ENCODE data around the gene C11orf71.
A peak's percentile ranks its signal among the peaks of the same experiment; 100 is the strongest.

The C11orf71 gene

GRCh38 chr11:114439229-114440120 lies 39.2 kb upstream of the C11orf71 start, which contains the start of gene REXO2:
Gene REXO2, plus strand, starts transcription at chr11:114439467. Its CDS starts 62 bp downstream, at chr11:114439529.
- Histone ChIP-seq H3K27ac (ENCODE audit: low read length) (peak within 1 kb of the TSS; percentile 94), H3K36me3 (ENCODE audit: control insufficient read depth in 2 of 2, insufficient read depth in 2 of 2, low read length in 2 of 2) (peaks cover 4 to 7% of the 10 kb centered on the region in 2 donors), H3K9me3 (ENCODE audit: control insufficient read depth in 2 of 2, low read length in 2 of 2) (no peaks in the 10 kb centered on the region), H3K9ac (ENCODE audit: low read length in 2 of 2) (peak within 1 kb of the TSS; percentile 87 to 90), H3K4me3 (ENCODE audit: low read length in 2 of 2) (peak within 1 kb of the TSS; percentile 95 to 99), H3K4me1 (ENCODE audit: control insufficient read depth, insufficient read depth, low read length) (peaks cover 12% of the 10 kb centered on the region), H3K27me3 (ENCODE audit: control insufficient read depth in 1 of 2, insufficient read depth in 2 of 2, low read length in 2 of 2) (no peaks in the 10 kb centered on the region)

- Histone ChIP-seq H3K4me3 (ENCODE audit: low read length in 2 of 2) (no peak overlapping the region), H3K27ac (ENCODE audit: low read length) (no peak overlapping the region), H3K27me3 (ENCODE audit: control insufficient read depth in 1 of 2, insufficient read depth in 2 of 2, low read length in 2 of 2) (no peaks in the 10 kb centered on the region), H3K36me3 (ENCODE audit: control insufficient read depth in 2 of 2, insufficient read depth in 2 of 2, low read length in 2 of 2) (no peaks in the 10 kb centered on the region), H3K9me3 (ENCODE audit: control insufficient read depth in 2 of 2, low read length in 2 of 2) (no peaks in the 10 kb centered on the region), H3K4me1 (ENCODE audit: control insufficient read depth, insufficient read depth, low read length) (peaks cover 12% of the 10 kb centered on the region), H3K9ac (ENCODE audit: low read length in 2 of 2) (no peak overlapping the region)
These were observed 38.0 kb upstream of the C11orf71 start for GRCh38 chr11:114438303-114438702.

DNA sequence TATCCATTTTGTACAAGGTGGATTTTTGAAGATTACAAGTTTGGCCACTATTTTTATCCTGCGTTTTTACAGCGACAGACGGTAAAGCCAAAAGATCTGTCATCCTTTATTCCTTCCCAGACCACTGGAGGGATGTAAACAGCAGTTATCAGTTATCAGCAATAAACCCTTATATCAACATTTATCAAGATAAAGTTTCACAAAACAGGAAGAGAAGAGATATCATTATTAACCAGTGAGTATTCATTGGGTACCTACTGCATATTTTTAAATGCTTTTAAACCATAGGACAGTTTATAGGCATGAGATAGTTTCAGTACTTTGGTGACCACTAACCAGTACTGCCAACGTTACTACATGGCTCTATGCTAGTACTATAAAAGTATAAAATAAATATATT lies 33.1 kb upstream of the C11orf71 start:
- H3K27me3 ChIP-seq (ENCODE audit: control insufficient read depth in 1 of 2, insufficient read depth in 2 of 2, low read length in 2 of 2) = no peaks in the 10 kb centered on the region
- no peak overlapping the region for H3K4me3 ChIP-seq (ENCODE audit: low read length in 2 of 2)
- no peaks in the 10 kb centered on the region for H3K36me3 ChIP-seq (ENCODE audit: control insufficient read depth in 2 of 2, insufficient read depth in 2 of 2, low read length in 2 of 2)
- no peaks in the 10 kb centered on the region for H3K4me1 ChIP-seq (ENCODE audit: control insufficient read depth, insufficient read depth, low read length)
- no peaks in the 10 kb centered on the region for H3K9me3 ChIP-seq (ENCODE audit: control insufficient read depth in 2 of 2, low read length in 2 of 2)
- no peak overlapping the region for H3K9ac ChIP-seq (ENCODE audit: low read length in 2 of 2)
- no peak overlapping the region for H3K27ac ChIP-seq (ENCODE audit: low read length)

- no peaks in the 10 kb centered on the region for H3K4me1 ChIP-seq (ENCODE audit: control insufficient read depth, insufficient read depth, low read length)
- no peaks in the 10 kb centered on the region for H3K36me3 ChIP-seq (ENCODE audit: control insufficient read depth in 2 of 2, insufficient read depth in 2 of 2, low read length in 2 of 2)
- H3K27ac ChIP-seq (ENCODE audit: low read length) = no peak overlapping the region
- H3K9ac ChIP-seq (ENCODE audit: low read length in 2 of 2) = no peak overlapping the region
- no peak overlapping the region for H3K4me3 ChIP-seq (ENCODE audit: low read length in 2 of 2)
- H3K27me3 ChIP-seq (ENCODE audit: control insufficient read depth in 1 of 2, insufficient read depth in 2 of 2, low read length in 2 of 2) = no peaks in the 10 kb centered on the region
- no peaks in the 10 kb centered on the region for H3K9me3 ChIP-seq (ENCODE audit: control insufficient read depth in 2 of 2, low read length in 2 of 2)
These were observed 32.6 kb upstream of the C11orf71 start for GRCh38 chr11:114432893-114433292.

- Histone ChIP-seq H3K9ac (ENCODE audit: low read length in 2 of 2) (no peak overlapping the region), H3K27me3 (ENCODE audit: control insufficient read depth in 1 of 2, insufficient read depth in 2 of 2, low read length in 2 of 2) (no peaks in the 10 kb centered on the region), H3K4me1 (ENCODE audit: control insufficient read depth, insufficient read depth, low read length) (no peaks in the 10 kb centered on the region), H3K4me3 (ENCODE audit: low read length in 2 of 2) (no peak overlapping the region), H3K36me3 (ENCODE audit: control insufficient read depth in 2 of 2, insufficient read depth in 2 of 2, low read length in 2 of 2) (no peaks in the 10 kb centered on the region), H3K9me3 (ENCODE audit: control insufficient read depth in 2 of 2, low read length in 2 of 2) (no peaks in the 10 kb centered on the region), H3K27ac (ENCODE audit: low read length) (no peak overlapping the region)
These were observed 30.0 kb upstream of the C11orf71 start for GRCh38 chr11:114430290-114430689.

DNA sequence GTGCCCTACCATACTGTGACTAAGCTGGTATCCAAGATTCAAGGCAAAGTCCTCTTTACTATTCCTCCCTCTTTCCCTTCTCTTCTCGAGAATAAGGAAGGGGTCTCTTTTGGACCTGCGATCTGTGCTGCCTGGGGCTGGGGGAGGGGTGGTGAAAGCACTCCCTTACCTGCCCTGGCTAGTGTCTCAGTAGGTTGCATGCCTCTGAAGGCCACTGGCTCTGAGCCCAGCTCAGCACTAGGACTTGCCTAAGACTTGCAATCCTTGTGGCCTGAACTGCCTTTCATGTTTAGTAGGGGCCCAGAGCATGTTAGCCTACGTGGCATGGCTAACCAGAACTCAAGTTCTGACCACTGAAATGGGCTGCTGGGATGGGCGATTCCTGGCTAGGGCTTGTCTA lies 26.0 kb upstream of the C11orf71 start:
- no peak overlapping the region for H3K4me3 ChIP-seq (ENCODE audit: low read length in 2 of 2)
- no peak overlapping the region for H3K27ac ChIP-seq (ENCODE audit: low read length)
- no peaks in the 10 kb centered on the region for H3K36me3 ChIP-seq (ENCODE audit: control insufficient read depth in 2 of 2, insufficient read depth in 2 of 2, low read length in 2 of 2)
- no peaks in the 10 kb centered on the region for H3K4me1 ChIP-seq (ENCODE audit: control insufficient read depth, insufficient read depth, low read length)
- H3K9ac ChIP-seq (ENCODE audit: low read length in 2 of 2) = no peak overlapping the region
- no peaks in the 10 kb centered on the region for H3K27me3 ChIP-seq (ENCODE audit: control insufficient read depth in 1 of 2, insufficient read depth in 2 of 2, low read length in 2 of 2)
- H3K9me3 ChIP-seq (ENCODE audit: control insufficient read depth in 2 of 2, low read length in 2 of 2) = no peaks in the 10 kb centered on the region

GRCh38 chr11:114416441-114416961 lies 16.2 kb upstream of the C11orf71 start:
- no peak overlapping the region for H3K27ac ChIP-seq (ENCODE audit: low read length)
- H3K4me1 ChIP-seq (ENCODE audit: control insufficient read depth, insufficient read depth, low read length) = no peaks in the 10 kb centered on the region
- no peaks in the 10 kb centered on the region for H3K9me3 ChIP-seq (ENCODE audit: control insufficient read depth in 2 of 2, low read length in 2 of 2)
- no peak overlapping the region for H3K9ac ChIP-seq (ENCODE audit: low read length in 2 of 2)
- no peak overlapping the region for H3K4me3 ChIP-seq (ENCODE audit: low read length in 2 of 2)
- H3K36me3 ChIP-seq (ENCODE audit: control insufficient read depth in 2 of 2, insufficient read depth in 2 of 2, low read length in 2 of 2) = peaks cover 0 to 3% of the 10 kb centered on the region in 2 donors
- H3K27me3 ChIP-seq (ENCODE audit: control insufficient read depth in 1 of 2, insufficient read depth in 2 of 2, low read length in 2 of 2) = no peaks in the 10 kb centered on the region

DNA sequence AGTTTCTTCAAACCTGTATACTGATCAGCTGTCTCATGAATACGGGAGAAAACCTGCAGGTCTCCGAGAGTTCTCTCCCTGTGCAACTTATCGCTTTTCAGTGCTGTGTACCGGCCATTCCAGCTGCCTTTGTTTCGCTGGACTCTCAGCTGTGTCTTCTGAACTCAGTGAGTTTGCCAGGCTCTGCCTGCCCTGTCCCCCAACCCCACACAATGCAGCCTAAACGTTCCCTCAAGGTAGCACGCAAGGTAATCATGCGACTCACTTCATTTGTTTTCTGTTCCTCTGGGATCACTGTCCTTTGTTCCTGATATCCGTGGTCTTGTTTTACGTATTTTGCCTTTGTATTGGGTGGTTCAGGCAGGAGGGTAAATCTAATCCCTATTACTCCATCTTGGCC lies 13.6 kb upstream of the C11orf71 start:
- Histone ChIP-seq H3K9ac (ENCODE audit: low read length in 2 of 2) (no peak overlapping the region), H3K27ac (ENCODE audit: low read length) (no peak overlapping the region), H3K36me3 (ENCODE audit: control insufficient read depth in 2 of 2, insufficient read depth in 2 of 2, low read length in 2 of 2) (peaks cover 8 to 12% of the 10 kb centered on the region in 2 donors), H3K9me3 (ENCODE audit: control insufficient read depth in 2 of 2, low read length in 2 of 2) (no peaks in the 10 kb centered on the region), H3K4me3 (ENCODE audit: low read length in 2 of 2) (no peak overlapping the region), H3K27me3 (ENCODE audit: control insufficient read depth in 1 of 2, insufficient read depth in 2 of 2, low read length in 2 of 2) (no peaks in the 10 kb centered on the region), H3K4me1 (ENCODE audit: control insufficient read depth, insufficient read depth, low read length) (no peaks in the 10 kb centered on the region)

DNA sequence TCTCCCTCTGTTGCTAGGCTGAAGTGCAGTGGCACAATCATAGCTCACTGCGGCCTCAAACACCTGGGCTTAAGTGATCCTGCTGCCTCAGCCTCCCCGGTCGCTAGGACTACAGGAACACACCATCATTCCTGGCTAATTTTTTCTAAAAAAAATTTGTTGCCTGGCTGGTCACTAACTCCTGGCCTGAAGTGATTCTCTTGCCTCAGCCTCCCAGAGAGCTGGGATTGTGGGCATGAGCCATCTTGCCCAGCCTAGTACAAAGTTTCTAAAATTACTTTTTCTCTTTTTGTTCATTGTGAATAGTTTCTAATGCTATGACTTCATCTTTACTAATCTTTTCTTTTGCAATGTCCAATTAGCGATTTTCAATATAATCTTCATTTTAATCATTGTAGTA lies 12.6 kb upstream of the C11orf71 start:
- H3K9ac ChIP-seq (ENCODE audit: low read length in 2 of 2) = no peak overlapping the region
- no peaks in the 10 kb centered on the region for H3K9me3 ChIP-seq (ENCODE audit: control insufficient read depth in 2 of 2, low read length in 2 of 2)
- H3K27ac ChIP-seq (ENCODE audit: low read length) = no peak overlapping the region
- H3K36me3 ChIP-seq (ENCODE audit: control insufficient read depth in 2 of 2, insufficient read depth in 2 of 2, low read length in 2 of 2) = peaks cover 8 to 21% of the 10 kb centered on the region in 2 donors
- H3K4me1 ChIP-seq (ENCODE audit: control insufficient read depth, insufficient read depth, low read length) = no peaks in the 10 kb centered on the region
- H3K4me3 ChIP-seq (ENCODE audit: low read length in 2 of 2) = no peak overlapping the region
- no peaks in the 10 kb centered on the region for H3K27me3 ChIP-seq (ENCODE audit: control insufficient read depth in 1 of 2, insufficient read depth in 2 of 2, low read length in 2 of 2)

- Histone ChIP-seq H3K27ac (ENCODE audit: low read length) (no peak overlapping the region), H3K36me3 (ENCODE audit: control insufficient read depth in 2 of 2, insufficient read depth in 2 of 2, low read length in 2 of 2) (peaks cover 4 to 6% of the 10 kb centered on the region in 2 donors), H3K4me1 (ENCODE audit: control insufficient read depth, insufficient read depth, low read length) (no peaks in the 10 kb centered on the region), H3K27me3 (ENCODE audit: control insufficient read depth in 1 of 2, insufficient read depth in 2 of 2, low read length in 2 of 2) (no peaks in the 10 kb centered on the region), H3K9ac (ENCODE audit: low read length in 2 of 2) (peak overlapping the region; percentile 99), H3K4me3 (ENCODE audit: low read length in 2 of 2) (peak overlapping the region; percentile 88 to 98), H3K9me3 (ENCODE audit: control insufficient read depth in 2 of 2, low read length in 2 of 2) (no peaks in the 10 kb centered on the region)
These were observed 1.0 kb upstream of the C11orf71 start for GRCh38 chr11:114401311-114401710.

DNA sequence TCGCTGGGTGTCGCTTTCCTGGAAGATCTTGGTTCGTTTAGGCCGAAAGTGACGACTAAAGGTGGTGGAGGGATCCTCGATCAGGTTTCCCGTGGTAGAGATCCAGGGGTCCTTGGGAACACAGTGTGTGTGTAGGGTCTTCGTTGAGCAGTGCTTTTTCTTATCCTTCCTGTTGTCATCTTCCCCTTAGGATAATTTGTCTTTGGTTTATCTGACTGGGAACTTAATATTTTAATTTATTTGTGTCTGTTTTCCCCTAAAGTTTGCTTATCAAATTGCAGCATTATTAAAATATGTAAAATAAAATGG lies 558 bp upstream of the C11orf71 start:
- Histone ChIP-seq H3K27ac (ENCODE audit: low read length) (peak overlapping the region; percentile 98), H3K9ac (ENCODE audit: low read length in 2 of 2) (peak overlapping the region; percentile 99), H3K9me3 (ENCODE audit: control insufficient read depth in 2 of 2, low read length in 2 of 2) (no peaks in the 10 kb centered on the region), H3K36me3 (ENCODE audit: control insufficient read depth in 2 of 2, insufficient read depth in 2 of 2, low read length in 2 of 2) (peaks cover under 1 to 2% of the 10 kb centered on the region in 2 donors), H3K27me3 (ENCODE audit: control insufficient read depth in 1 of 2, insufficient read depth in 2 of 2, low read length in 2 of 2) (no peaks in the 10 kb centered on the region), H3K4me1 (ENCODE audit: control insufficient read depth, insufficient read depth, low read length) (no peaks in the 10 kb centered on the region), H3K4me3 (ENCODE audit: low read length in 2 of 2) (peak overlapping the region; percentile 88 to 98)
